ENCODE results near the gene HOXC6. TPM values are rescaled to one million over a fixed set of nuclear protein-coding genes. Genes with fewer than 3 reads are reported as not detected.

HOXC6 gene
- total RNA-seq, 2 experiments from 2014 or later = not detected

DNA sequence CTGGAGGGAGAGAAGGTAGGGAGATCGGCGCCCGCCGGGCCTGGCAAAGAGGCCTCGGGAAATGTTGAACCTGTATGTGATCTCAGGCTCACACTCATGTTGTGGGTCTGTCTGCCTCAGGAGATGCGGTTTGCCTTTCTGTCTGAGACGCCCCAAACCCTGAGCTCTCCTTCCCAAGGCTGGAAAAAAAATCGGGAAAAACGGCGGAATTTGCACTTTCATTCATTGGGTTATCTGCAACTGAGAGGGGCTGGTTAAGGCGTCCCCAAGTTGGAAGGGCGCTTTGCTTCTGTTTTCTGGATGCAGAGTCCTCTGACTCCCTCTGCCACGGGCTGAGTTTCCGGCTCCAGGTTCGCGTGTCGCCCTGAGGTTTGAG, 33.2 kb upstream of the HOXC6 start:
- Mint-ChIP-seq H3K9me3 (no peaks in the 10 kb centered on the region), H3K4me1 (ENCODE audit: low read depth) (peaks cover 64% of the 10 kb centered on the region), H3K36me3 (ENCODE audit: low read depth) (no peaks in the 10 kb centered on the region), H3K27ac (no peak overlapping the region), H3K27me3 (peaks cover 100% of the 10 kb centered on the region), H3K4me3 (peak overlapping the region; percentile 88)
- CTCF ChIA-PET = interaction anchor here (0.9 to 1.0 kb wide), 2 partner anchors 11 to 206 kb away, joined by 3 to 4 read pairs; no protein-coding TSS in a partner anchor
- H3K27me3 ChIP-seq (ENCODE audit: control insufficient read depth in 1 of 2, insufficient read depth in 2 of 2, low read length in 2 of 2) = peaks cover 98 to 99% of the 10 kb centered on the region in 2 experiments
- no peak overlapping the region for H3K27ac ChIP-seq (ENCODE audit: low read depth in 1 of 2, low read length in 2 of 2)
- H3K9me3 ChIP-seq (ENCODE audit: control insufficient read depth in 1 of 2, insufficient read depth in 1 of 2, low read length in 2 of 2) = peaks cover 0 to 79% of the 10 kb centered on the region in 2 experiments
- peaks cover 56% of the 10 kb centered on the region for H3K4me1 ChIP-seq (ENCODE audit: insufficient read depth, low read length)
- no peaks in the 10 kb centered on the region for H3K36me3 ChIP-seq (ENCODE audit: insufficient read depth, low read length)
- peak overlapping the region; percentile 58 for H3K4me3 ChIP-seq (ENCODE audit: low read length)
- TF ChIP-seq, protein P1, sequence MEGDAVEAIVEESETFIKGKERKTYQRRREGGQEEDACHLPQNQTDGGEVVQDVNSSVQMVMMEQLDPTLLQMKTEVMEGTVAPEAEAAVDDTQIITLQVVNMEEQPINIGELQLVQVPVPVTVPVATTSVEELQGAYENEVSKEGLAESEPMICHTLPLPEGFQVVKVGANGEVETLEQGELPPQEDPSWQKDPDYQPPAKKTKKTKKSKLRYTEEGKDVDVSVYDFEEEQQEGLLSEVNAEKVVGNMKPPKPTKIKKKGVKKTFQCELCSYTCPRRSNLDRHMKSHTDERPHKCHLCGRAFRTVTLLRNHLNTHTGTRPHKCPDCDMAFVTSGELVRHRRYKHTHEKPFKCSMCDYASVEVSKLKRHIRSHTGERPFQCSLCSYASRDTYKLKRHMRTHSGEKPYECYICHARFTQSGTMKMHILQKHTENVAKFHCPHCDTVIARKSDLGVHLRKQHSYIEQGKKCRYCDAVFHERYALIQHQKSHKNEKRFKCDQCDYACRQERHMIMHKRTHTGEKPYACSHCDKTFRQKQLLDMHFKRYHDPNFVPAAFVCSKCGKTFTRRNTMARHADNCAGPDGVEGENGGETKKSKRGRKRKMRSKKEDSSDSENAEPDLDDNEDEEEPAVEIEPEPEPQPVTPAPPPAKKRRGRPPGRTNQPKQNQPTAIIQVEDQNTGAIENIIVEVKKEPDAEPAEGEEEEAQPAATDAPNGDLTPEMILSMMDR (IDR thresholded peaks at IDR 0.05) = no peak
- POLR2A ChIA-PET = interaction anchor here (1.3 kb wide), 1 partner anchor 9 kb away, joined by 3 read pairs; no protein-coding TSS in a partner anchor
- DNase-seq (peak in 3 of 14 experiments; percentile 42 to 60 (median 44)), ATAC-seq (ENCODE audit: poor library complexity) (no peak)
- intact Hi-C loops (cut with DNase I, micrococcal nuclease) = loop anchor here in 1 of 2 experiments (5.0 kb wide), 1 partner anchor 33 kb away; no protein-coding TSS in a partner anchor

DNA sequence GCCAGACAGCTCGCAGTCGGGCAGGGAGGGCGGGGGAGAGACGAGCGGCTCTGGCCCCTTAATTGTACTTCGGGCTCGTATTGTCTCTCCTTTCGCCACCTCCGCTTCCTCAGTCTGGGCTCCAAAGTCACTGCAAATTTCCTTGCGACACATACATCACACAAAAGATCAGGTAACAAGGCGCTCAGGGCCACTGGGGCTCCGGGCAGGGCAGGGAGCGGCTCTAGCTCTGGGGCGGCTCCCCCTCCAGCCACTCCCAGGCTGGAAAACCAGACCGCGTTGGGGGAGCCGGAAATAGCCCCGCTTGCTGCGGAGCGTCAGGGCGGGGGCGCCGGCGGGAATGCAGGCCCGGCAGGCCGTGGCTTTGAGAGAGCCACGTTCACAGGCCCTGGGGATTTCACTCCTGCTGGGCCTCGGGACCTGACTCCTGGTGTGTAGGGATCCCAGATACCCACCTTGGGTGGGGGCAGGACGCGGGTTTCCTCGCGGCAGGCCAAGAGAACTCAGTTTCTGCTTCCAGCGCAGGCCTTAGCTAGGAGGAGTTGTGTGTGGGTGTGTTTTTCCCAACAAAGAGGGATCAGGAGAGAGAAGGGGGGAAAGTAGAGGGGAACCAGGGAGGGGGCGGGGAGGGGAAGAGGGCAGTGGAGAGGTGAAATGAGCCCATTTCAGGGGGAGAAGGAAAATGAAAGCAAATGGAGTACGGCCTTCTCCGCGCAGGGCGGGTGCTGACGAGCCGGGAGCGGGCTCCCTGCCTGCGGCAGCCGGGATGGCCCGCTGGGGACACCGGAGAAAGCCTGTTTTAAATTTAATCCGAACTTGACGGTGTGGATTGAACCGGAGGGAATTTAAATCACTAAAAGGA, 32.6 kb upstream of the HOXC6 start:
- H3K27me3 ChIP-seq (ENCODE audit: control insufficient read depth in 1 of 2, insufficient read depth in 2 of 2, low read length in 2 of 2) = peaks cover 97 to 99% of the 10 kb centered on the region in 2 experiments
- Mint-ChIP-seq H3K36me3 (ENCODE audit: low read depth) (no peaks in the 10 kb centered on the region), H3K4me3 (peak overlapping the region; percentile 88), H3K27ac (no peak overlapping the region), H3K4me1 (ENCODE audit: low read depth) (peaks cover 61% of the 10 kb centered on the region), H3K9me3 (no peaks in the 10 kb centered on the region), H3K27me3 (peaks cover 100% of the 10 kb centered on the region)
- ATAC-seq (ENCODE audit: poor library complexity) = peak; percentile 50
- CTCF ChIA-PET = interaction anchor here (0.9 to 1.0 kb wide), 3 partner anchors 10 to 219 kb away, joined by 3 to 4 read pairs (median 3); no protein-coding TSS in a partner anchor
- TF ChIP-seq, protein P1 (IDR thresholded peaks at IDR 0.05) = no peak
- H3K27ac ChIP-seq (ENCODE audit: low read depth in 1 of 2, low read length in 2 of 2) = no peak overlapping the region
- peak in 3 of 14 experiments; percentile 36 to 54 (median 48) for DNase-seq
- POLR2A ChIA-PET = interaction anchor here (1.3 kb wide), 1 partner anchor 9 kb away, joined by 3 read pairs; no protein-coding TSS in a partner anchor
- peaks cover 0 to 81% of the 10 kb centered on the region in 2 experiments for H3K9me3 ChIP-seq (ENCODE audit: control insufficient read depth in 1 of 2, insufficient read depth in 1 of 2, low read length in 2 of 2)
- intact Hi-C loops (cut with DNase I, micrococcal nuclease) = loop anchor here in 1 of 2 experiments (5.0 kb wide), 1 partner anchor 33 kb away; no protein-coding TSS in a partner anchor
- no peaks in the 10 kb centered on the region for H3K36me3 ChIP-seq (ENCODE audit: insufficient read depth, low read length)
- peaks cover 60% of the 10 kb centered on the region for H3K4me1 ChIP-seq (ENCODE audit: insufficient read depth, low read length)
- H3K4me3 ChIP-seq (ENCODE audit: low read length) = peak overlapping the region; percentile 58

DNA sequence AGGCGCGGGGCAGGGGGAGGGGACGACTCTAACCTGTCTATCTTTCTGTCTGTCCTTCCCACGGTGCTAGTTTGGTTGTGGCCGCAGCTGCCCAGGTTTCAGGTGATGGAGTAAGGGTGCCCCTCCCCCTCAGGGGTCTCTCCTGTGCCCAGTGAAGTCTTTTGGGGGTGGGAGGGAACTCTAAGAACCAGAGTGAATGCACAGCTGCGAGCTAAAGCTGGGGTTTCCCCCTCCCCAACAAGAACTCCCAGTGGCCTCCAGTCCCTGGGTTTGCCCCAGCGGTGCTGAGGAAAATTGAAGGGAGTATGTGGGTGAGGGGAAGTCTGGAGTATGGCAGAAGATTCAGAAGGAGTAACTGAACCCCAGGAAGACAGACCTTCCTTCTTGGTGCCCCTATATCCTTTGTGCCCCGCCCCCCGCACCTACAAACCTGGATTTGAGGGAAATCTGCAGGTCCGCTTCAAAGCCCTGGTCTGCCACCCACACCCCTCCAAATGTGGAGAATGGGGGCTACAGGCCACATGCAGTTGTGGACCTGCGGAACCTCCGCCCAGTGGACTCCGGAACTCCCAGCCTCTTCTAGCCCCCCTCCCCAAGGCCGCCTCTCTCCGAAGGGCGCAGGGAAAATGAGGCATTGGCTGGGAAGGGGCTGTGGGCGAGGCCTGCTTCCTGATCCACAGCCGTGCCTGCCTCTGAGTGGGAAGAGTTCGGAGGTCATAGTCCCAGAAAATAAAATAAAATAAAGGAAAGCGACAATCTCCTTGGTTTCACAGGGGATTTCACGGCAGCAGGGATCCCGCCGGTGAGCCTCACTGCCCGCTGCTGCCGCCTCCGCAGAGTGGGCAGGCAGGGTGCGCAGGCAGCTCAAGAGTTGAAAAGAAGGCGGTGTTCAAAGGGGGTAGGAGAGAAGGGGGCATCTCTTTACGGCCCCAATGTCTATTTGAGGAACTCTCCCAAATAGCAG, 31.7 kb upstream of the HOXC6 start:
- intact Hi-C loops (cut with DNase I, micrococcal nuclease) = loop anchor here in 1 of 2 experiments (5.0 kb wide), 1 partner anchor 34 kb away; no protein-coding TSS in a partner anchor
- no peak overlapping the region for H3K27ac Mint-ChIP-seq
- peaks cover 100% of the 10 kb centered on the region for H3K27me3 Mint-ChIP-seq
- no peaks in the 10 kb centered on the region for H3K9me3 Mint-ChIP-seq
- Histone ChIP-seq H3K27ac (ENCODE audit: low read depth in 1 of 2, low read length in 2 of 2) (no peak overlapping the region), H3K4me1 (ENCODE audit: insufficient read depth, low read length) (peaks cover 62% of the 10 kb centered on the region), H3K9me3 (ENCODE audit: control insufficient read depth in 1 of 2, insufficient read depth in 1 of 2, low read length in 2 of 2) (peaks cover 0 to 81% of the 10 kb centered on the region in 2 experiments), H3K36me3 (ENCODE audit: insufficient read depth, low read length) (no peaks in the 10 kb centered on the region), H3K27me3 (ENCODE audit: control insufficient read depth in 1 of 2, insufficient read depth in 2 of 2, low read length in 2 of 2) (peaks cover 97 to 99% of the 10 kb centered on the region in 2 experiments), H3K4me3 (ENCODE audit: low read length) (peak overlapping the region; percentile 58)
- H3K36me3 Mint-ChIP-seq (ENCODE audit: low read depth) = no peaks in the 10 kb centered on the region
- ChIA-PET CTCF (interaction anchor here (1.0 to 1.3 kb wide), 2 partner anchors 211 to 218 kb away, joined by 3 read pairs; no protein-coding TSS in a partner anchor), POLR2A (interaction anchor here (0.8 to 1.3 kb wide), 2 partner anchors 8 to 10 kb away, joined by 3 read pairs; no protein-coding TSS in a partner anchor)
- no peak for DNase-seq
- H3K4me1 Mint-ChIP-seq (ENCODE audit: low read depth) = peaks cover 61% of the 10 kb centered on the region
- ATAC-seq (ENCODE audit: poor library complexity) = no peak
- TF ChIP-seq, protein P1 (IDR thresholded peaks at IDR 0.05) = no peak
- peak overlapping the region; percentile 88 for H3K4me3 Mint-ChIP-seq

Measured in CD4-positive, alpha-beta T cell (primary cell).